ENCODE data around the gene SVOP.
"Not testable (repeated sequence)": the region's sequence is repeated elsewhere in the genome, so short reads cannot be mapped to it uniquely, and the experiment has no call there.

SVOP gene

DNA sequence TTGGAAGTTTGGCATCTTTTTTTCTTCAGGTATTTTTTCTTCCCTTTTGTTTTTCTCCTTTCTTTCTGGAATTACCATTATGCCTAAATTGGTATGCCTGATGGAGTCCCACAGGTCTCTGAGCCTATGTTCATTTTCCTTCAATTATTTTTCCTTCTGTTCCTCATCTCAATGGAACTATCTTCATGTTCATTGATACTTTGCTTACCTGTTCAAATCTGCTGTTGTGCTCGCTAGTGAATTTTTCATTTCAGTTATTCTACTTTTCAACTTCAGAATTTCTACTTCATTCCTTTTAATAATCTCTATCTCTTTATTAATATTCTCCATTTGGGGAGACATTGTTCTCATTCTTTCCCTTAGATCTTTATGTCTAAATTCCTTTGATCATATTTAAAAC lies 16.1 kb upstream of the SVOP start:
- Histone ChIP-seq H3K4me3 (no peak overlapping the region), H3K27ac (no peak overlapping the region)

DNA sequence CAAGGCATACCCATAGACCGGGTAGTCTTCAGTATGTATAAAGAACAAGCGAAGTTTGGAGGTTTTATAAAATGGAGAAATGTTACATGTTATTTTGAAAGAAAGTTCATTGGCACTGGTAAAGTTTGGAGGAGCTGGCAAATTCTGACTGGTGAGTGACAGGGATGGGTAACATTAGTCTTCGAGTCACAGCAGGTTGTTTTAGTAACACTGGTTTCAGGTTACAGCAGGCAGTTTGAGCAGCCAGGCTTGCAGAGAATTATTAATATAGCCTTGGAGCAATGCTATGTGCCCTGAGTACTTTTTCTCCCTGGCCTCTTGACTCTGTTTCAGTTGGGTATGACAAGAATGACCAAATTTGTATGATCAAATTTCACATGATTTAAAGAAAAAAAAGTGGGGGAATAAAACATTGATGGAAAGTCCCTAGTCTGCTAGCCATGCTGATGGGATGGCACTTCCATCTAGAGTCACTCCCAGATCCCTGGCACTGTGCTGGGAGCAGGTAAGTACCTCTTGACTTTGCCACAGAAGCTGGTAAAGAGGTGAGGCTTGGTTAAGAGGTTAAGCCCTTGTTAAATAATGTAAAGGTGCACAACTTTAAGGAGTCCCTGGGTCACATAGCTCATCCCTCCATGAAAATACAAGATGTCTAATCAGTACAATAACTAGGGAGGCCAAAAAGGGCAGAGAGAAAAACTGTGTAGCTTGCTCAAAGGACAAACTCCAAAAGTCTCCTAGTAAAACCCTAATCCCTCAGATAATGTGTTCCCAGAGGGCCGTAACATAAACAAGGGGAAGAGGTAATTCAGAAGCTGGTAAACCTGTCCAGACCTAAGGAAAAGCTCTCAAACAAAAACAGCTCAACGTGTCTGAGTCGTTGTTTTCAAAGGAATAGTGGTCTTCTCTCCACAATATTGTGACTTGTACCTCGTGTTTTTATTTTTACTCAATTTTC lies 12.7 kb upstream of the SVOP start:
- Histone ChIP-seq H3K27ac (no peak overlapping the region), H3K4me3 (no peak overlapping the region)

DNA sequence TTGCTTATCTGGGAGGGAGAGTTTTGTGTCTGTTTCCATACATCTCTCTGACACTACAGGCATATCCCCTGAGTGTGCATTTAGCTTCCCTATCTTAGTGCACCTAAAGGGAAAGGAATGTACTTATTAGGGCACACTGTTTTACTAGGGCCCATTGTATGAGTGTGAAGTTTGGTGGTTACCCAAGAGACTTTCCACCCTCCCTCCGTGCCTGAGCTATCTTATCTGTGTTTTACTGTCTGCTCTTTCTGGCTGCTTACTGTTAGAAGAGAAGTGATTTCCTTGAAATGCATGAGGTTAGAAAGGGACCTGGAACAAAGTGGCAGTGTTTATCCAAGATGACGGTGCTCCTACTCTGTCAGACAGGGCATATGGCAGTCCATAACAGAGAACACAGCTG lies 8.5 kb upstream of the SVOP start:
- H3K27ac ChIP-seq, result no peak overlapping the region
- no peak overlapping the region for H3K4me3 ChIP-seq

DNA sequence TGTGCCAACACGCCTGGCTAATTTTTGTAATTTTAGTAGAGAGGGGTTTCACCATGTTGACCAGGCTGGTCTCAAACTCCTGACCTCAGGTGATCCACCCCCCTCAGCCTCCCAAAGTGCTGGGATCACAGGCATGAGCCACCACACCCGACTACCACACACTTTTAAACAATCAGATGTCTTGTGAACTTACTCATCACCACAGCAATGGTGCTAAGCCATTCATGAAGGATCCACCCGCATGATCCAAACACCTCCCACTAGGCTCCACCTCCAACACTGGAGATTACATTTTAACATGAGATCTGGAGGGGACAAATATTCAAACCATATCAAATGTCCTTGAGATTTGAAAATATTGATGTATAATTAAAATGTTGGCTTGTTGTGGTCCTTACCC lies 7.8 kb upstream of the SVOP start:
- not testable (repeated sequence) for H3K27ac ChIP-seq, H3K4me3 ChIP-seq

DNA sequence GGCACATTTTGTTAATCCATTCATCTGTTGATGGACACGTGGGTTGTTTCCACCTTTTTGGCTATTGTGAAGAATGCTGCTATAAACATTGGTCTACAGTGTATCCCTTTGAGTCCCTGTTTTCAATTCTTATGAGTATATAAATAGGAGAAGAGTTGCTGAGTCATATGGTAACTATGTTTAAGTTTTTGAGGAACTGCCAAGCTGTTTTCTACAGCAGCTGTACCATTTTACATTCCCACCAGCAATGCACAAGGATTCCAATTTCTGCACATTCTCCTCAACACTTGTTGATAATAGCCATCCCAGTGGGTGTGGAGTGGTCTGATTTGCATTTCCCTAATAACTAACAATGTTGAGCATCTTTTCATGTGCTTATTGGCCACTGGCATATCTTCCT lies 6.9 kb upstream of the SVOP start:
- H3K27ac ChIP-seq, result no peak overlapping the region
- no peak overlapping the region for H3K4me3 ChIP-seq

DNA sequence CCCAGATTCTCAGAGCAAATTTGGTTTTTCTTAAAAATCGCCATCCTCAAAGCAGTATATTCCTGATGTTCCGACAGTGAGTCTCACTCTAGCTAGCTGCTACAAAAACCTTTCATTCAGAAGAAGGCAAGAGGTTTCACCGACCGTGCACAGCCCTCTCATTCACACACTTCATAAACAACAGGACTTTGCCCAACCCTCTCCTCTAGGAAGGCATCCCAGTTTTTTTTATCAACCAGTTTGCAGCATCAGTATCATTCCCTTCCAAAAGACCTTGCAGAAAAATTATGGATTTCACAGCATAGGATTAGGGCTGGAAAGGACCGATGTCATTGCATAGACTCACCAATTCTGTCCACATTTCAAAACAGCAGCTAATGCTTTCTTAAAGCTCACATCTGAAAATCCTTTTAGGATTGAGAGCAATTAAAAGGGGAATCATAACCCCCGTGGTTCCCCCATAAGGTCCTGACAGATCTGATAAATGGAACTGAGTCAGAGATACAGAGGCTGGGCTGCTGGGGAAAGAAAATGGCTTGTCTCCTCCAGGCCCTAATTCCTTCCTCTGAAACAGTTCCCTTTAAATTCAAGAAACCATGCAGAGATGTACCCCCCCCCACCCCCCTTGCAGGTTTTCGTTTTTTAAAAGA lies 597 bp downstream of the SVOP start:
- Histone ChIP-seq H3K27ac (no peak overlapping the region), H3K4me3 (no peak overlapping the region)

DNA sequence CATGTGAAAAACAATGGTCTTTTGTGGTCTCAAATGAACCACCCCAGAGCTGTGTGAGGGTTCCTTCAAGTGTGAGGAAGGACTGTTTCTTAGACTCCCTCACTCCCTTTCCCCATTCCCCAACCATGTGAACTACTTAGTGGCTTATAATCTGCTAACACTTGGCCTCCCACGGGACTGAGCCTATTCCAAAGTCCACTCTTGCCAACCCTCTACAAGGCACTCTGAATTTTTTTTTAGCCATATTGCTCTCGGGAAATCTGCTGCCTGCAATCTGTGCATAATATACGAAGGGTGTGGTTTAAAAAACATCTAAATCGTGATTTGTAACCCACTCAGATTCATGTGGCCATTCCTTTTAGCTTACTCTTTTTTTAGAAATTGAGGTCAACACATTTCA lies 2.6 kb downstream of the SVOP start:
- Histone ChIP-seq H3K4me3 (no peak overlapping the region), H3K27ac (no peak overlapping the region)

DNA sequence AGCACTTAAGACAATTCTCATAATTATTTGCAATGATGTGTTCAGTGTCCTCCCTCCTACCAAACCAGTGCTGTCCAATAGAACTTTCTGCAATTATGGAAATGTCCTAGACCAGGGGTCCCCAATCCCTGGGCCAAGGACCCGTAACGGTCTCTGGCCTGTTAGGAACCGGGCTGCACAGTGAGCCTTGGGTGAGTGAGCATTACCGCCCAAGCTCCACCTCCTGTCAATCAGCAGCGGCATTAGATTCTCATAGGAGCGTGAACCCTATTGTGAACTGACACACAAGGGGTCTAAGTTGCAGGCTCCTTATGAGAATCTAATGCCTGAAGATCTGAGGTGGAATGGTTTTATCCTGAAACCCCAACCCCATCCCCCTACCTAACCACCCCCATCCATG lies 3.9 kb downstream of the SVOP start:
- H3K27ac ChIP-seq, result no peak overlapping the region
- H3K4me3 ChIP-seq, result no peak overlapping the region

DNA sequence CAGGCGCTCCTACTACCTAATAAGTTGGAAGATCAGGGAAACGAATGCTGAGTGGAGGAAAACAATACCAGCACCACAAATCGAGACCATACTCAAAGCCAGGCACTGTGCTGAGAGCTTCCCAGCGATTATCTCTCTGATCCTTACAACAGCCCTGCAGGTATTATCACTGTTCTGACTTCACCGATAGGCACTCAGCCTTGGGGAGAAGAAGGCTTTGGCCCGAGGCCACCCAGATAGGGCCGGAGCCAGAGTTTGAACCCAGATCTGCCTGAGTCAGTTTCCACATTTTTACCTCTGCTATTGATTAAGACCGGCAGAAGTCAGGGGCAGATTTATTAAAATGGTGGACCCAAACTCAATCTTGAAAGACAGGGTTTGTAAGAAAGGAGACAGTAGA lies 4.9 kb downstream of the SVOP start:
- no peak overlapping the region for H3K4me3 ChIP-seq
- no peak overlapping the region for H3K27ac ChIP-seq

DNA sequence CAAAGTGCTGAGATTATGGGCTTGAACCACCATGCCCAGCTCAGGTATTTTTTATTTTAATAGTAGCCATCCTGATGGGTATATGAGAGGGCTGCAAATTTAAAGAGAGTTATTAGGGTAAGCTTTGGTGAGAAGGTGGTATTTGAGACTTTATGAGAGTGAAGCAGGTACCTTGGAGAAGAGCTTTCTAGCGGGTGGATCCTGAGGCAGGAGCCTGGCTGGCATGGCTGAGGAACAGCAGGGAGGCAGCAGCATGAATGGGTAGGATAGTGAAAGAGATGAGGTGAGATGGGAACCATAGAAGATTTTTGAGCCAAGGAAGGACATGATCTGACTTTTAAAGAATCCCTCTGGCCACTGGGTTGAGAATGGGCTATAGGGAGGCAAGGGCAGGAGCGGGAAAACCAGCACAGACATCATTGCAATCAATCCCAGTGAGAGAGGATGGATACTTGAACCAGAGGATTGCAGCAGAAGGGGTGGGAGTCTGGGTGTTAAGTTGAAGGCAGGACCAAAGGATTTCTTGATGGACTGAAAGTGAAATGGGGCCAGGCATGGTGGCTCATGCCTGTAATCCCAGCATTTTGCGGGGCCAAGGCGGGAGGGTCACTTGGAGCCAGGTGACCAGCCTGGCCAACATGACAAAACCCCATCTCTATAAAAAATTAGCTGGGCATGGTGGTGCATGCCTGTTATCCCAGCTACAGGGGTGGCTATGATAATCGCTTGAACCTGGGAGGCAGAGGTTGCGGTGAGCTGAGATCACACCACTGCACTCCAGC lies 5.7 kb downstream of the SVOP start:
- Histone ChIP-seq H3K4me3 (no peak overlapping the region), H3K27ac (no peak overlapping the region)

DNA sequence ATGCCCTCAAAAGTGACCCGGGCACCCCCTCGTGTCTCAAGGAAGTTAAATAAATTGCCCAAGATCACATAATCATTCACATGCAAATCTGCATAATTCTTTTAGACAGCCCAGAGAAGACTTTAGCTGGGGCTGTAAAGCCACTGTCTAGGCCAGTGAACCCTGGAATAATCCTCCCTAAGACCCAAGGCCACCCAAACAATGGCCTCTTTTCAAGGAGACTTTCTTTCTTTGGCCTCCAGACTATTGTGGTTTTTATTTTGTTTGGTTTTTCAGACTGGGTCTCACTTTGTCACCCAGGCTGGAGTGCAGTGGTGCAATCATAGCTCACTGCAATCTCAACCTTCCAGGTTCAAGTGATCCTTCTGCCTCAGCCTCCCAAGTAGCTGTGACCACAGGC lies 10.6 kb downstream of the SVOP start:
- no peak overlapping the region for H3K27ac ChIP-seq

DNA sequence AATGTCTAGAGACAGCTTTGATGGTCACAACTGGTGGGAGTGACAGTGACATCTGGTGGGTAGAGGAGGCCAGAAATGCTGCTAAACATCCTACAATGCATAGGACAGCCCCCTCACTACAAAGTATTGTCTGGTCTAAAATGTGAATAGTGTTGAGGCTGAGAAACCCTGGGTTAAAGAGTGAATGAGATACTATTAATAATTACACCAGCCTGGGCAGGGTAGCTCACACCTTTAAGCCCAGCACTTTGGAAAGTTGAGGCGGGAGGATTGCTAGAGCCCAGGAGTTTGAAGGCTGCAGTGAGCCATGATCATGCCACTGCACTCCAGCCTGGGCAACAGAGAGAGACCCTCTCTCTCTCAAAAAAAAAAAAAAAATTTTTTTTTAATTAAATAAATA lies 11.1 kb downstream of the SVOP start:
- Histone ChIP-seq H3K27ac (no peak overlapping the region), H3K4me3 (no peak overlapping the region)

More for the DNA sequence above, 10.6 kb downstream of the SVOP start:
- no peak overlapping the region for H3K4me3 ChIP-seq

DNA sequence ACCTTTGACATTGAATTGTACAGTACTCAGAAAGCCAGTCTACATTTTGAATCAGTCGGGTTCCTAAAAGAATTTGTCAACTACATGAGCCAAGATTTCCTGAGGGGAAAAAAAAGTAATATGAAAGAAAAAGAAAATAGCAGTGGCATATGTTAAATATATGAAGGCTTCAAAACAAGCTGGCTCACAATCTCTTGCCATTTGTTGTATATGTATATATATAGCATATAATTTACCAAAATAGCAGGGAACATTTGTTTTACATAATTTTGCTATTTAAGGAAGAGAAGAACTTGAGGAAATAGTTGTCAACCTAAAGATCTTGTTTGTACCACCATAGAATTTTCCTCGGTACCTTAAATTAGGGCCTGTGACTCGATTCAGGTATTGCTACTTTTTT lies 16.9 kb downstream of the SVOP start:
- H3K27ac ChIP-seq, result no peak overlapping the region
- H3K4me3 ChIP-seq, result no peak overlapping the region

DNA sequence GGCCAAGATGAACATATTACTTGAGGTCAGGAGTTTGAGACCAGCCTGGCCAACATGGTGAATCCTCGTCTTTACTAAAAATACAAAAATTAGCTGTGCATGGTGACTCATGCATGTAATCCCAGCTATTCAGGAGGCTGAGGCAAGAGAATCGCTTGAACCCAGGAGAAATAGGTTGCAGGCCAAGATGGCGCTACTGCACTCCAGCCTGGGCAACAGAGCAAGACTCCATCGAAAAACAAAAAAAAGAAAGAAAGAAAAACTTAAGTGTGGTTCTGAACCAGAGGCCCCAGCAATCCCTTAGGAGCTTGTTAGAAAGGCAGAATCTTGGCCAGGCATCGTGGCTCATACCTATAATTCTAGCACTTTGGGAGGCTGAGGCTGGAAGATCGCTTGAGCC lies 24.5 kb downstream of the SVOP start:
- H3K4me3 ChIP-seq, result no peak overlapping the region
- H3K27ac ChIP-seq, result no peak overlapping the region

DNA sequence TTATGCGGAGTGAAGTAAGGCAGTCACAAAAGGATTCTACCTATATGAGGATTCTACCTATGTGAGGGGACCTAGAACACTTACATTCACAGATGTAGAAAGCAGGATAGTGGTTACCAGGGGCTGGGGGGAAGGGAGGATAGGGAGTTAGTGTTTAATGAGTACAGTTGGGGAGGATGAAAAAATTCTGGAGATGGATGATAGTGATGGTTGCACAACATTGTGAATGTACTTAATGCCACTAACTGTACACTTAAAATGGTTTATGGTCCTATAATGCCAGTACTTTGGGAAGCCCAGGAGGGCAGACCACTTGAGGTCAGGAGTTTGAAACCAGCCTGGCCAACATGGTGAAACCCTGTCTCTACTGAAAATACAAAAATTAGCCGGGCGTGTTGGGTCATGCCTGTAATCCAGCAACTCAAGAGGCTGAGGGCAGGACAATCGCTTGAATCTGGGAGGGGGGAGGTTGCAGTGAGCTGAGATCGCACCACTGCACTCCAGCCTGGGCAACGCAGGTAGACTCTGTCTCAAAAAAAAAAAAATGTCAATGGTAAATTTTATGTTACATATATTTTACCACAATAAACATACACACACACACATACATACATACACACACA lies 25.4 kb downstream of the SVOP start:
- Histone ChIP-seq H3K4me3 (no peak overlapping the region), H3K27ac (no peak overlapping the region)

DNA sequence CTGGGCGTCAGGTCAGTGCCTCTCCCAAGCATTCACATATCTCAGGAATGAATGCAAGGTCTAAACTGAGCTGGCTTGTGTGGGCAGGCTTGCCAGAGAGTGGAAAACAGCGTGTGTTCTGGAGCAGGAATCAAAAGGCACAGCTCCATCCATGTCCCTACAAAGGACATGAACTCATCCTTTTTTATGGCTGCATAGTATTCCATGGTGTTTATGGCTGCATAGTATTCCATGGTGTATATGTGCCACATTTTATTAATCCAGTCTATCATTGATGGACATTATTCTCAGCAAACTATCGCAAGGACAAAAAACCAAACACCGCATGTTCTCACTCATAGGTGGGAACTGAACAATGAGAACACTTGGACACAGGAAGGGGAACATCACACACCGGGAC lies 30.8 kb downstream of the SVOP start:
- H3K4me3 ChIP-seq, H3K27ac ChIP-seq: not testable (repeated sequence)

DNA sequence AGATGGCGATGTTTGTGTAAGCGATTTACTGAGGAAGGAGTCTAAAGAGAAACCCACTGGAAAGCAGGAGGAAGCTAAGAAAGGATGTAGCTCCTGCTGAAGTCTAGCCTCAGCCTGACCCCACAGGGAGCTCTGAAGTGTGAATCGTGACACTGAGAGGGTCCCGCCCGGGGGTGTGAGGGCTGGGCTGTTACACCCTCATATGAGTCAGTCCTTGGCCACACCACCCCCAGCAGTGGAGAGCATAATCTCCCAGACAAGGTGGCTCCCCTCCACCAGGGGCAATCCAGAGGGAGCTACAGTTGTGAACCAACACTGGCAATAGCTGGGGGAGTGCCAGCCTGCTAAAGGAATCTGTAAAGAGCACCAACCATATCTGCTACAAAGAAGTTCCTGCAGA lies 31.5 kb downstream of the SVOP start:
- no peak overlapping the region for H3K27ac ChIP-seq
- H3K4me3 ChIP-seq, result no peak overlapping the region

DNA sequence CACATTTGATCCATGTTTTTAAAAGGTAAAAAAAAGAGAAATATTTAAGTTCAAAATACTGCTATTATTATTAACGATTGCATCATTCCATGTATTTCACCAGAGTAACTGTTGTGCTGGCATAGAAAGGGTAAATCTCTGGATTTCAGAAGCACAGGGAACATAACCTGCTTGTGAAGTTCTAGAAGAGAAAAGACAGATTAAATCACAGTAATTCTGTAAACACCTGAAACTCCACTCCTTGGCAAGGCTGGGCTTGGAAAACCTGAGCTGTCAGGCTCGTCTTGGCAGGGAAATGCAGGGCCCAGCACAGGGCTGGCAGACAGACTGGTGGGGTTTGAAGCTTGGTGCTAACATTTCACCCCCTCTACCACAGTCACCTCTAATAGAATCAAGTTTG lies 35.1 kb downstream of the SVOP start:
- Histone ChIP-seq H3K4me3 (no peak overlapping the region), H3K27ac (no peak overlapping the region)

DNA sequence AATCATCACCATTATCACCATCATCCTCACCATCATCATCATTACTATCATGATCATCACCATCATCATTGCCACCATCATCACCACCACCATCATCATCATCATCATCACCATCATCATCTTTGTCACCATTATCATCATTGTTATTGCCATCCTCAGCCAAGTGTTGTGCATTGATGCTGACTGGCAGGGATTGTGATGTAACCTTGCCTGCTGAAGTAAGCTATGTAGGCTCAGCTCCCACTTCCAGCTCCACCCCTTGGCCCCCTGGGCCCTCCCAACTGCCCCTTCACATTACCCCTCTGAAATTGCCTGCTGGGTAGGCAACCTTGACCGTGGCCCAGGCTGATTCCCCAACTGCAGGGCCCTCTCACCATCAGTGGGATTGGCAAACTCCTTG lies 37.6 kb downstream of the SVOP start:
- no peak overlapping the region for H3K4me3 ChIP-seq

DNA sequence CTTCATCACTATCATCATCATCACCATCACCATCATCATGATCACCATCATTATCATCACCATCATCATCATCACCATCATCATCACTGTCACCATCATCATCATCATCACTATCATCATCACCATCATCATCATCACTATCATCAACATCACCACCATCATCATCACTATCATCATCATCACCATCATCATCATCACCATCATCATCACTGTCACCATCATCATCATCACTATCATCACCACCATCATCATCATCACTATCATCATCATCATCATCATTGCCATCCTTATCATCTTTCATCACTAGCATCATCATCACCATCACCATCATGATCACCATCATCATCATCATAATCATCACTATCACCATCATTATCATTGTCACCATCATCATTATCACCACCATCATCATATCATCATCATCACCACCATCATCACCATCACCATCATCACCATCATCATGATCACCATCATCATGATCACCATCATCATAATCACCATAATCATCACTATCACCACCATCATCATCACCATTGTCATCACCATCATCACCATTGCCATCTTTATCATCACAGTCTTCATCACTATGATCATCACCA lies 38.1 kb downstream of the SVOP start:
- Histone ChIP-seq H3K27ac (no peak overlapping the region), H3K4me3 (no peak overlapping the region)

More for the DNA sequence above, 37.6 kb downstream of the SVOP start:
- no peak overlapping the region for H3K27ac ChIP-seq

Data from skin epidermis (tissue), 12 donors.